ENCODE results near the gene LRATD1.

Gene LRATD1

GRCh38 chr2:14641116-14641515, 8.6 kb downstream of the LRATD1 start:
- H3K4ac ChIP-seq (ENCODE audit: low read depth, low read length): no peak overlapping the region
- no peaks in the 10 kb centered on the region for H3K36me3 ChIP-seq (ENCODE audit: control insufficient read depth, insufficient read depth, low read length)
- no peaks in the 10 kb centered on the region for H3K27me3 ChIP-seq (ENCODE audit: insufficient read depth, low read length, poor library complexity)
- H3K18ac ChIP-seq (ENCODE audit: low read length): no peak overlapping the region
- H3K4me1 ChIP-seq (ENCODE audit: control insufficient read depth, low read depth, low read length): no peaks in the 10 kb centered on the region
- no peak overlapping the region for H2AK5ac ChIP-seq (ENCODE audit: low read length)
- H3K23ac ChIP-seq (ENCODE audit: low read length): no peak overlapping the region
- H3K4me2 ChIP-seq (ENCODE audit: low read length): no peak overlapping the region
- no peak overlapping the region for H3K56ac ChIP-seq (ENCODE audit: low read length)
- no CpG with 5 or more reads among the region's 4 CpGs for WGBS (ENCODE audit: extremely low coverage, insufficient coverage, low lambda C conversion rate)
- H2BK120ac ChIP-seq (ENCODE audit: low read depth, low read length): no peak overlapping the region
- H2BK5ac ChIP-seq (ENCODE audit: low read length): no peak overlapping the region
- H3K9ac ChIP-seq (ENCODE audit: low read length): no peak overlapping the region
- H3K79me1 ChIP-seq (ENCODE audit: low read length): no peaks in the 10 kb centered on the region
- H3K4me3 ChIP-seq (ENCODE audit: low read length): no peak overlapping the region
- no peak for DNase-seq
- H2BK15ac ChIP-seq (replicated peaks; ENCODE audit: low read depth): no peak overlapping the region
- H4K5ac ChIP-seq (ENCODE audit: low read length): no peak overlapping the region
- H3K27ac ChIP-seq (ENCODE audit: low read depth, low read length): no peak overlapping the region
- H4K8ac ChIP-seq (ENCODE audit: low read depth, low read length): no peak overlapping the region
- no peaks in the 10 kb centered on the region for H3K79me2 ChIP-seq (ENCODE audit: control insufficient read depth, insufficient read depth, low read length)

DNA sequence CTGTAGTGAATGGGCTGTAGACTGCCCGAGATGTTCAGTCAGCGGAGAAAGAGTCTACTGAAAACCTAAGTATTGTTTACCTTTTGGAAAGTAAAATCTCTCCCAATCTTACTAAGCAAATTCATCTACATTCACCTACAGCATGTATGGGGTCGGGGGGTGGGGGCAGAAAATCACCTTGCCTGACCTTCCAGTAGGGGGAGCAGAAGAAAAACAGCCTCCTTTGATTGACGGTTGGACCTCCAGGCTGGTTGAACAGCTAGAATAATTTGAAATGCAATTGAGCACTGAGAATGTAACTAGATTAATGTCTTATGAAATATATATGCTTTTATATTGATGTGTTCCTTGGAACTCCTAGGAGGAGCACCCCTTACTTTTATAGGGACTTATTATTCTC, 10.0 kb downstream of the LRATD1 start:
- Histone ChIP-seq H3K27me3 (ENCODE audit: insufficient read depth, low read length, poor library complexity) (no peaks in the 10 kb centered on the region), H2BK120ac (ENCODE audit: low read depth, low read length) (no peak overlapping the region), H3K4me1 (ENCODE audit: control insufficient read depth, low read depth, low read length) (no peaks in the 10 kb centered on the region), H3K23ac (ENCODE audit: low read length) (no peak overlapping the region), H2BK5ac (ENCODE audit: low read length) (no peak overlapping the region), H3K18ac (ENCODE audit: low read length) (no peak overlapping the region), H3K9ac (ENCODE audit: low read length) (no peak overlapping the region), H3K4ac (ENCODE audit: low read depth, low read length) (no peak overlapping the region), H3K79me1 (ENCODE audit: low read length) (no peaks in the 10 kb centered on the region), H3K4me2 (ENCODE audit: low read length) (no peak overlapping the region), H2BK15ac (replicated peaks; ENCODE audit: low read depth) (no peak overlapping the region), H3K79me2 (ENCODE audit: control insufficient read depth, insufficient read depth, low read length) (no peaks in the 10 kb centered on the region), H3K27ac (ENCODE audit: low read depth, low read length) (no peak overlapping the region), H3K4me3 (ENCODE audit: low read length) (no peak overlapping the region), H3K56ac (ENCODE audit: low read length) (no peak overlapping the region), H2AK5ac (ENCODE audit: low read length) (no peak overlapping the region), H4K5ac (ENCODE audit: low read length) (no peak overlapping the region), H3K36me3 (ENCODE audit: control insufficient read depth, insufficient read depth, low read length) (no peaks in the 10 kb centered on the region), H4K8ac (ENCODE audit: low read depth, low read length) (no peak overlapping the region)
- no CpG with 5 or more reads among the region's 4 CpGs for WGBS (ENCODE audit: extremely low coverage, insufficient coverage, low lambda C conversion rate)
- DNase-seq: peak; percentile 37

GRCh38 chr2:14647714-14648113, 15.2 kb downstream of the LRATD1 start:
- no peak overlapping the region for H2BK120ac ChIP-seq (ENCODE audit: low read depth, low read length)
- no peaks in the 10 kb centered on the region for H3K4me1 ChIP-seq (ENCODE audit: control insufficient read depth, low read depth, low read length)
- no peak overlapping the region for H4K8ac ChIP-seq (ENCODE audit: low read depth, low read length)
- H3K18ac ChIP-seq (ENCODE audit: low read length): no peak overlapping the region
- H3K4me3 ChIP-seq (ENCODE audit: low read length): no peak overlapping the region
- no peak overlapping the region for H4K5ac ChIP-seq (ENCODE audit: low read length)
- no peak overlapping the region for H3K9ac ChIP-seq (ENCODE audit: low read length)
- H3K23ac ChIP-seq (ENCODE audit: low read length): no peak overlapping the region
- no peaks in the 10 kb centered on the region for H3K36me3 ChIP-seq (ENCODE audit: control insufficient read depth, insufficient read depth, low read length)
- no peak overlapping the region for H2AK5ac ChIP-seq (ENCODE audit: low read length)
- no peaks in the 10 kb centered on the region for H3K27me3 ChIP-seq (ENCODE audit: insufficient read depth, low read length, poor library complexity)
- H3K79me1 ChIP-seq (ENCODE audit: low read length): no peaks in the 10 kb centered on the region
- H2BK5ac ChIP-seq (ENCODE audit: low read length): no peak overlapping the region
- no peak overlapping the region for H3K4ac ChIP-seq (ENCODE audit: low read depth, low read length)
- no peak overlapping the region for H3K4me2 ChIP-seq (ENCODE audit: low read length)
- WGBS (ENCODE audit: extremely low coverage, insufficient coverage, low lambda C conversion rate): no CpG with 5 or more reads among the region's 2 CpGs
- H3K27ac ChIP-seq (ENCODE audit: low read depth, low read length): no peak overlapping the region
- no peak for DNase-seq
- H3K56ac ChIP-seq (ENCODE audit: low read length): no peak overlapping the region
- no peak overlapping the region for H2BK15ac ChIP-seq (replicated peaks; ENCODE audit: low read depth)
- no peaks in the 10 kb centered on the region for H3K79me2 ChIP-seq (ENCODE audit: control insufficient read depth, insufficient read depth, low read length)

- no peak overlapping the region for H3K4ac ChIP-seq (ENCODE audit: low read depth, low read length)
- no peak overlapping the region for H3K4me2 ChIP-seq (ENCODE audit: low read length)
- H3K23ac ChIP-seq (ENCODE audit: low read length): no peak overlapping the region
- H2AK5ac ChIP-seq (ENCODE audit: low read length): no peak overlapping the region
- no peaks in the 10 kb centered on the region for H3K36me3 ChIP-seq (ENCODE audit: control insufficient read depth, insufficient read depth, low read length)
- H3K56ac ChIP-seq (ENCODE audit: low read length): no peak overlapping the region
- H3K4me3 ChIP-seq (ENCODE audit: low read length): no peak overlapping the region
- no peak overlapping the region for H2BK120ac ChIP-seq (ENCODE audit: low read depth, low read length)
- no peak for DNase-seq
- no peak overlapping the region for H4K5ac ChIP-seq (ENCODE audit: low read length)
- H3K4me1 ChIP-seq (ENCODE audit: control insufficient read depth, low read depth, low read length): no peaks in the 10 kb centered on the region
- H2BK5ac ChIP-seq (ENCODE audit: low read length): no peak overlapping the region
- H3K9ac ChIP-seq (ENCODE audit: low read length): no peak overlapping the region
- no peaks in the 10 kb centered on the region for H3K27me3 ChIP-seq (ENCODE audit: insufficient read depth, low read length, poor library complexity)
- no peak overlapping the region for H3K27ac ChIP-seq (ENCODE audit: low read depth, low read length)
- no peaks in the 10 kb centered on the region for H3K79me1 ChIP-seq (ENCODE audit: low read length)
- H3K18ac ChIP-seq (ENCODE audit: low read length): no peak overlapping the region
- no peak overlapping the region for H4K8ac ChIP-seq (ENCODE audit: low read depth, low read length)
- H2BK15ac ChIP-seq (replicated peaks; ENCODE audit: low read depth): no peak overlapping the region
- no peaks in the 10 kb centered on the region for H3K79me2 ChIP-seq (ENCODE audit: control insufficient read depth, insufficient read depth, low read length)
Observed at GRCh38 chr2:14650066-14650465, 17.5 kb downstream of the LRATD1 start.

GRCh38 chr2:14654835-14655282, 22.3 kb downstream of the LRATD1 start:
- no peaks in the 10 kb centered on the region for H3K36me3 ChIP-seq (ENCODE audit: control insufficient read depth, insufficient read depth, low read length)
- H3K9ac ChIP-seq (ENCODE audit: low read length): no peak overlapping the region
- no peak overlapping the region for H3K4me2 ChIP-seq (ENCODE audit: low read length)
- no peak overlapping the region for H2BK120ac ChIP-seq (ENCODE audit: low read depth, low read length)
- no peaks in the 10 kb centered on the region for H3K4me1 ChIP-seq (ENCODE audit: control insufficient read depth, low read depth, low read length)
- H4K5ac ChIP-seq (ENCODE audit: low read length): no peak overlapping the region
- no peak overlapping the region for H3K4me3 ChIP-seq (ENCODE audit: low read length)
- no CpG with 5 or more reads among the region's 4 CpGs for WGBS (ENCODE audit: extremely low coverage, insufficient coverage, low lambda C conversion rate)
- H2AK5ac ChIP-seq (ENCODE audit: low read length): no peak overlapping the region
- no peaks in the 10 kb centered on the region for H3K79me2 ChIP-seq (ENCODE audit: control insufficient read depth, insufficient read depth, low read length)
- H3K18ac ChIP-seq (ENCODE audit: low read length): no peak overlapping the region
- H4K8ac ChIP-seq (ENCODE audit: low read depth, low read length): no peak overlapping the region
- H3K23ac ChIP-seq (ENCODE audit: low read length): no peak overlapping the region
- no peak overlapping the region for H2BK5ac ChIP-seq (ENCODE audit: low read length)
- no peak overlapping the region for H3K4ac ChIP-seq (ENCODE audit: low read depth, low read length)
- no peak for DNase-seq
- no peak overlapping the region for H3K27ac ChIP-seq (ENCODE audit: low read depth, low read length)
- no peak overlapping the region for H3K56ac ChIP-seq (ENCODE audit: low read length)
- no peak overlapping the region for H2BK15ac ChIP-seq (replicated peaks; ENCODE audit: low read depth)
- H3K27me3 ChIP-seq (ENCODE audit: insufficient read depth, low read length, poor library complexity): no peaks in the 10 kb centered on the region
- H3K79me1 ChIP-seq (ENCODE audit: low read length): no peaks in the 10 kb centered on the region

DNA sequence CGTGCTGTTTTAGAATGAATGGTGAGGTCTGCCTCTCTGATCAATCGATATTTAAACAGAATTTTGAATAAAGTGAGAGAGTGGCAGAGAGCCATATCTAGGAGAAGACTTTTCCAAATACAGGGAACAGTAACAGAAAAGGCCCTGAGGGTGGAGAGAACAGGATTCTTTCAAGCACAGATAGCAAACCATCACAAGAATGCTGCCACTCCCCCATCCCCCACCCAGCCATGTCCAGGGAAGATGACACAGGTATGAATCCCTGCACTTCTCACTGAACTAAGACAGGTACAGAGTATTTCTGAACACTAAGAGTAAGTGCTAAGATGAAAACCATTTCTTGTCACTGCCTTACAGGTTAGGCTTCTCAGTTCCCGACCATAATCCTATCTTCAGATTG, 23.6 kb downstream of the LRATD1 start:
- Histone ChIP-seq H3K4me2 (ENCODE audit: low read length) (no peak overlapping the region), H3K4ac (ENCODE audit: low read depth, low read length) (no peak overlapping the region), H3K23ac (ENCODE audit: low read length) (no peak overlapping the region), H3K18ac (ENCODE audit: low read length) (no peak overlapping the region), H3K56ac (ENCODE audit: low read length) (no peak overlapping the region), H2BK15ac (replicated peaks; ENCODE audit: low read depth) (no peak overlapping the region), H3K79me2 (ENCODE audit: control insufficient read depth, insufficient read depth, low read length) (no peaks in the 10 kb centered on the region), H3K79me1 (ENCODE audit: low read length) (no peaks in the 10 kb centered on the region), H3K9ac (ENCODE audit: low read length) (no peak overlapping the region), H4K5ac (ENCODE audit: low read length) (no peak overlapping the region), H2BK5ac (ENCODE audit: low read length) (no peak overlapping the region), H3K36me3 (ENCODE audit: control insufficient read depth, insufficient read depth, low read length) (no peaks in the 10 kb centered on the region), H2AK5ac (ENCODE audit: low read length) (no peak overlapping the region), H3K27ac (ENCODE audit: low read depth, low read length) (no peak overlapping the region), H2BK120ac (ENCODE audit: low read depth, low read length) (no peak overlapping the region), H4K8ac (ENCODE audit: low read depth, low read length) (no peak overlapping the region), H3K4me3 (ENCODE audit: low read length) (no peak overlapping the region), H3K27me3 (ENCODE audit: insufficient read depth, low read length, poor library complexity) (no peaks in the 10 kb centered on the region), H3K4me1 (ENCODE audit: control insufficient read depth, low read depth, low read length) (no peaks in the 10 kb centered on the region)
- DNase-seq: peak; percentile 36
- no CpG with 5 or more reads among the region's 3 CpGs for WGBS (ENCODE audit: extremely low coverage, insufficient coverage, low lambda C conversion rate)
